NK-92 (cell line): ENCODE data around the gene TSSK3.

Experiments used
- DNase-seq: peaks from one replicate; lab custom pipeline; 2025; ENCODE audit not compliant: unreplicated experiment; lab: John Stamatoyannopoulos, UW

The TSSK3 gene

DNA sequence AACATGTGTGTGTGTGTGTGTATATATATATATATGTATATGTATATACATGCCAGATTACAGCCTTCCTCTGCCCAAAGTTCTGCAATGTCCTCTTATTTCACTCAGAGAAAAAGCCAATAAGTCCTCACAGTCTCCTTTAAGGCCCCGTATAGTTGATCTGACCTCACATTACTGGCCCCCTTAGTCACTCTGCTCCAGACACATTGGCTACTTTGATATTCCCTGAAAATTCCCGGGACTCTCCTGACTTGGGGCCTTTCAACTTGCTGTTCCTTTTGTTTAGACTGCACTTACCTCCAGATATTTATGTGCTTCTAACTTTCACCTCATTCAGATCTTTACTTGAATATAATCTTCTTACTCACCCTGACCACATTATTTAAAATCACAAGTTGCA is 36.1 kb downstream of the TSSK3 start:
- no peak for DNase-seq

DNA sequence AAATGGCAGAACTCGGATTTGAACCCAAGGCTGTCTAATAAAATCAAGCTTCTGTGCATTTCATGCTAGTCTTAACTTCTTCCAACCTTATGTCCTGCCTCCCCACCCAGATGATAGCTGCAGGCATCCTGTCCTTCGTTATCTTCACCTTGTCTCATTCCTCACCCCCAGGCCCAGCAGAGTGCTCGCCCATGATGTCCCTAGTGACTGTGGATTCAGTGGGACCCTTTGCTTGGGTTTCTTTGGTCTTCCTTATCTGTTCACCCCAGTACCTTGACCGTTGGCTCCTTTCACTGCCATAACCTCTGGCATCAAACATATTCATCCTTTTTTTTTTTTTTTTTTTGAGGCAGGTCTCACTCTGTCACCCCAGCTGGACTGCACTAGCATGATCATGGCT is 37.5 kb downstream of the TSSK3 start:
- DNase-seq: no peak

- no peak for DNase-seq
Measured at GRCh38 chr1:32400876-32401631, 38.7 kb downstream of the TSSK3 start.

DNA sequence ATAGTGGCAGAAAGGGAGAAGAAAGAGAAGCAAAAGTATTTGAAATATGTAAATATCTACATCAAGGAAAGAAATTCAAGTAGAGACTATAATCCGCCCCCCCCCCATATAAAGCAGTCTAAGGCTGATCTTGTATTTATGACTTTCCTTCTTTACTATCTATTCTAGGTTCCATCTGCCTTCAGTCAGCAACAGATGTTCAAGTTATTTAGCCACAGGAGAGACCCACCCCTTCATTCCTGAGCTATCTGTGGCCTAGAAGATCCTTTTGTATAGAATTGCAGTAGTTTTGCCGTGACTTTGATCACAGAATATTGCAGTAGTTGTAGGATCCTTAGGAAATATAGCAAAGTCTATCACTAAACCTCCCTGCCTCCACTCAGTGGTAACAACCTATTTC is 42.6 kb downstream of the TSSK3 start:
- no peak for DNase-seq

DNA sequence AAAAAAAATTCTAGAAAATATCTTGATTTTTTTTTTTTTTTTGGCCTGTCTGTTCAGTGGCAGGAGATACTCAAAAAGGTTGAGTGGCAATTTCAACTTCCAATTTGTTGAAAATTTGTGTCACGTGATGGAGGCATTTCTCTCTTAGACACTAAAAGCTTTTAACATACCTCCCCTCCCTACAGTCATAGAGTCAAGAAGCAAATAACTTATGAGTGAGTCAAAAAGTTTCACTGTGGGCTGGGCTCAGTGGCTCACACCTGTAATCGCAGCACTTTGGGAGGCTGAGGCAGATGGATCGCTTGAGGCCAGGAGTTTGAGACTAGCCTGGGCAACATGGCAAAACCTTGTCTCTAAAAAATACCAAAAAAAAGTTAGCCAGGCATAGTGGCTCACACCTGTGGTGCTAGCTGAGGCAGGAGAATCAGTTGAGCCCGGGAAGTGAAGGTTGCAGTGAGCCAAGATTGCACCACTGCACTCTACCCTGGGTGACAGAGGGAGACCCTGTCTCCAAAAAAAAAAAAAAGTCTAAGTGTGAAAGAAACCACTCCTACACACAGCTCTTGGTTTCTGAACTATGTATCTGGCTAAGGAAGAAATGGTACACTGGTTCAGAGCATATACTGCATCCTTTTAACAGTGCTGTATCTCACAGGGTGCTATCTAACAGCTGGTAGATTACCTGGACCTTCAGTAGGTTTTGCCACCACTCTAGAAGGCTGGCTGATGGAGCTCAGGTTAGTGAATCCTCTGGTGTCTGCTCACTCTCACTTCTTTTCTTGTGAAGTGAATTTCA is 43.5 kb downstream of the TSSK3 start:
- DNase-seq: no peak

GRCh38 chr1:32406629-32407111 is 44.3 kb downstream of the TSSK3 start:
- no peak for DNase-seq

GRCh38 chr1:32411261-32411660 is 48.9 kb downstream of the TSSK3 start:
- no peak for DNase-seq

DNA sequence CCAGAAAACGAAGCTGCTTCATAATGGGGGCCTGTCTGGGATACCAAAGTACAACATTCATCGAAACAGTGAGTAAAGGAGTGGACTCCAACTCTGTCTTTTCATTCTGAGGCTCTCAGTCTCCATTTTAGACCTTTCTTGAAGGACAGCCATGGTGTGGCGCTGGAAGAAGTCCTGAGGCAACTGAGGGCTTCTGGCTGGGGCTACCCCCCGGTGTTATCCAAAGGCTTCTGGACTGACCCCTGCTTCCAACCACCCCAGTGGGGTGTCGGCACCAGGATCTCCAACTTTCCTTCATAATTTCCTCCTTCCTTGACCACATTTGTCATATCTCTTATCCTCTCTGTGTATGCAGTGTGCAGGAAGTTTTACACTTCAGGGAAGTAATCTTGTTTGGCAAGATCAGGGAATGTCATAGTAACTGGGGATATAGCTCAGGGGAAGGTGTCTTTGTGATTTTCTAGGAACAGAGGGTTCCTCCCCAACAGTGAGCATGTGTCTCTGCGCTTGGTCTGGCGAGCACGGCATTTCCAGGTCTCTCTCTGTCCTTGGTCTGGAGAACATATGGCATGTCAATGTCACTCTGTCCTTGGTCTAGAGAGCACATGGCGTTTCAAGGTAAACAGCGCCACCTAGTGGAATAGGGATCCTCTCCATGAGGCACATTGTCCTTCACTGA is 51.3 kb downstream of the TSSK3 start:
- peak; percentile 21 for DNase-seq
